GM21447 (cell line): ENCODE data around the gene ACADSB.
A peak's percentile ranks its signal among the peaks of the same experiment; 100 is the strongest.

ENCODE experiments used
- ATAC-seq: cut with Tn5 transposase; IDR thresholded peaks from one replicate; pipeline ENCODE4 v1.9.1; 2021; ENCODE audit not compliant: unreplicated experiment

ACADSB gene

GRCh38 chr10:123008355-123009104 lies at the start of gene ACADSB, which contains the start of gene IKZF5:
Gene ACADSB (plus strand): TSS chr10:123009006. CDS start chr10:123009030, 24 bp downstream.
Gene IKZF5 (minus strand): TSS chr10:123008795. CDS start chr10:122998625, 10,170 bp downstream.
- peak; percentile 85 for ATAC-seq

GRCh38 chr10:122962405-122962804 lies 46.4 kb upstream of the ACADSB start:
- no peak for ATAC-seq

DNA sequence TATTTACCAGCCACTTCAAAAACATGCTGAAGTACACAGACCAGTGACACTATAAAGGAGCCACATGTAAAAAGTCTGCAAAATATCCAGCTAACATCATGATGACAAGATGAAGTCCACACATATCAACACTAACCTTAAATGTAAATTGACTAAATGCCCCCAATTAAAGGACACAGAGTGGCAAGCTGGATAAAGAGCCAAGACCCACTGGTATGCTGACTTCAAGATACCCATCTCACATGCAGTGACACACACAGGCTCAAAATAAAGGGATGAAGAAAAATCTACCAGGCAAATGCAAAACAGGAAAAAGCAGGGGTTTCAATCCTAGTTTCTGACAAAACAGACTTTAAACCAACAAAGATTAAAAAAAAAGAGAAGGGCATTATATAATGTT lies 41.9 kb upstream of the ACADSB start:
- ATAC-seq, result no peak

DNA sequence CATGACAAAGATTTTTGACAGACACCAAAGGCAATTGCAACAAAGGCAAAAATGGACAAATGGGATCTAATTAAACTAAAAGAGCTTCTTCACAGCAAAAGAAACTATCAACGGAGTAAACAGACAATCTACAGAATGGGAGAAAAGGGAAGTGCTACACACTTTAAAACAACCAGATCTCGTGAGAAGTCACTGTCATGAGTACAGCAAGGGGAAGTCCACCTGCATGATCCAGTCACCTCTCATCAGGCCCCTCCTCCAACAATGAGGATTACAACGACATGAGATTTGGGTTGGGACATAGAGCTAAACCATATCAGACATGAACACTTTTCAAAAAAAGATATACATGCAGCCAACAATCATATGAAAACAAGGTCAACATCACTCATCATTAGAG lies 40.1 kb upstream of the ACADSB start:
- ATAC-seq, result no peak

DNA sequence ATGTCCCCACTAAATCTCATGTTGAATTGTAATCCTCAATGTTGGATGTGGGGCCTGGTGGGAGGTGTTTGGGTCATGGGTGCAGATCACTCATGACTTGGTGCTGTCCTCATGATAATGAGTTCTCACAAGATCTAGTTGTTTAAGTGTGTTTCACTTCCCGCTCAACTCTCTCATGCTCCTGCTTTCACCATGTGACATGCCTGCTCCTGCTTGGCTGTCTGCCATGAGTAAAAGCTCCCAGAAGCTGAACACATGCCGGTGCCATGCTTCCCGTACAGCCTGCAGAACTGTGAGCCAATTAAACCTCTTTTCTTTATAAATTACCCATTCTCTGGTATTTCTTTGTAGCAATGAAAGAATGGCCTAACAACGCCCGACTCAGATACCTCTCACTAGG lies 34.8 kb upstream of the ACADSB start:
- ATAC-seq, result no peak

- ATAC-seq, result no peak
Measured at GRCh38 chr10:122974543-122975064, 34.2 kb upstream of the ACADSB start.

GRCh38 chr10:122980209-122981065 lies 28.4 kb upstream of the ACADSB start, which contains the start of gene PSTK:
Gene PSTK (plus strand): TSS chr10:122980401. CDS start chr10:122980480, 79 bp downstream.
- ATAC-seq, result peak; percentile 96

GRCh38 chr10:122981066-122981464 lies 27.7 kb upstream of the ACADSB start:
- no peak for ATAC-seq

- ATAC-seq, result no peak
Measured at GRCh38 chr10:122983898-122984297, 24.9 kb upstream of the ACADSB start.

- no peak for ATAC-seq
Measured at GRCh38 chr10:122984708-122985107, 24.1 kb upstream of the ACADSB start.

GRCh38 chr10:122986335-122986734 lies 22.5 kb upstream of the ACADSB start:
- no peak for ATAC-seq

DNA sequence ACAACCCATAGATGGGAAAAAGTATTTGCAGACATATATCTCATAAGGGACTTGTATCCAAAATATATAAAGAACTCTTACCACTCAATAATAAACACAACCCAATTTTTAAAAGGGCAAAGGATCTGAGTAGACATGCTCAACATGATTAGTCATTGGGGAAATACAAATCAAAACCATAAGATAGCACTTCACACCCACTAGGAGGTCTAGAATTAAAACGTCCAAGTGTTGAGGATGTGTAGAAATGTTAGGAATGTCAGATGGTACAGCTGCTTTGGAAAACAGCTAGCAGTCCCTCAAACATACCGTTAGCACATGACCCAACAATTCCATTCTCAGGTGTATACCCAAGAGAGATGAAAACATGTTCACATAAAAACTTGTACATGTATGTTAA lies 20.3 kb upstream of the ACADSB start:
- no peak for ATAC-seq

DNA sequence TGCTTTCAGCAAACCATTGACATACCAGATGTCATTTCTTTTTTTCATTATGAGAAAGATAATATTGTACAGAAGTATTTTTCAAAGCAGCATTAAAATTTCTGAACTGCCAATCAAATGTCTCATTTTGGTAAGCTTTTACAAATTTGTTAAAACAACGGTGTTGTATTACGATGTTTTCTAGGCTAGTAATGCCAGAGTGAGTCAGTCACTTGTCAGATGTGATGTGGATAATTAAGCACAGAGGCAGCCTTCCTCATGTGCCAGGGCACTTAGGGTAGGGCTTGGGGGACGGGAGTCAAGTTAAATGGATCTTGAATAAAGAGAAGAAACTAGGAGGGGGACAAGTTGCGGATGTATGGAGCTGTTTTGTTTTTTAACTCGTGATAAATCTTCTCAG lies 18.5 kb upstream of the ACADSB start:
- ATAC-seq, result no peak

DNA sequence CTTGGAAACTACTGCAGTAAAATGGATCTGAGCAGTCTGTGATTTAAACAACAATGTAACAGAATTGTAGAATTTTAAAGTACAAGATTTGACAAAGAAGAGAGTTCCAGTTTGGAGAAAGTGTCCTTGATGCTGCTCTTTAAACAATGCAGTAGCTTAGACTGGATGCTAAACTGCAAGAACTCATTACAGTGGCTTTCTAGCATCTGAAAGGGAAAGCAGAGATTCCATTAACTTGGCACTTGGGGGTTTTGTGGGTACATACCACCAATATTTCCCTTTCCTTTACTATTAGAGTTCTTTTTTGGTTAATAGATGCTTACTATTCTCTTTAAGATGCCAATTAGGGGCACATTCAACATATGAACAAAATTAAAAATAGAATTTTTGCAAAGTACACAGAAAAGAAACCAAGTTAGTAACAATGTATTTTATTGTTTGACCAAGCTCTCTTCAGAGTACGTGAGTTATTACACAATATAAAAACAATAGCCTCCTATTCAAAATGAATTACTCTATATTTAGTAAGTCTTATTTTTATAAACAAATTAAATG lies 16.7 kb upstream of the ACADSB start:
- ATAC-seq, result no peak

- ATAC-seq, result no peak
Measured at GRCh38 chr10:122993797-122994336, 14.9 kb upstream of the ACADSB start.

GRCh38 chr10:122995936-122996335 lies 12.9 kb upstream of the ACADSB start:
- ATAC-seq, result no peak

DNA sequence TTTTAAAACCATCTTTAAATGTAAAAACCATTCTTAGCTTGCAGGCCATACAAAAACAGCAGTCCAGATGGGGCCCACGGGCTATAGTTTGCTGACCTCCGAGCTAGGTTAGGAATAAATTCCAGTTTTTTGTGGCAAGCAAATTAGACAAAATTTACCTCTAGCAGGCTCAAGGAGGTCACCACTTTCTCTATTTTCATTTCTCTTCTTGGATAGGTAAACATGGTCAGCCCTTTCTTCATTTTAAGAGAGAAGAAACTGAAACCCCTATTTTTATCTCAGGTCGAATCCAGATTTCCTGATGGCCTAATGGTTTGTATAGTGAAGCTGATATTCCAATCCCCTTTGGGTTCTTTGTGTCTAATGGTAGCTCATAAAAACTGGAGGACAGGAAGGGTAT lies 10.9 kb upstream of the ACADSB start:
- no peak for ATAC-seq

GRCh38 chr10:122998360-122998917 lies 10.4 kb upstream of the ACADSB start:
- no peak for ATAC-seq

- no peak for ATAC-seq
Measured at GRCh38 chr10:122998934-122999333, 9.9 kb upstream of the ACADSB start.

- no peak for ATAC-seq
Measured at GRCh38 chr10:122999347-122999746, 9.5 kb upstream of the ACADSB start.

DNA sequence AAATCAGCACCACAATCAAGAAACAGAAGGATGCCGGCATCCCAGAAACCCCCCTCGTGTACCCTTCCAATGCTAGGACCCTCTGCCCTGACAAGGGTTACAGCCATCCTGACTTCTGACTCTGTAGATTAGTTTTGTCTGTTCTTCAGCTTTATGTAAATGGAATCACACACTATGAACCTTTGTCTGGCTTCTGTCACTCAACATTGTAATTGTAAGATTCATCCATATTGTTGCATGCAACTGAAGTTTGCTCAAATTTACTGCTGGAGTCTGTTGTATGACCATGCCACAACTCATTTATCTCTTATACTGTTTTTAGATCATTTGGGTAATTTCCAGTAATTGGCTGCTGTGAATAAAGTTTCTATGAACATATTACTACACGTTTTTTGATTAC lies 8.7 kb upstream of the ACADSB start:
- no peak for ATAC-seq
